Measurements from ENCODE around the gene TP53RK.

DNA sequence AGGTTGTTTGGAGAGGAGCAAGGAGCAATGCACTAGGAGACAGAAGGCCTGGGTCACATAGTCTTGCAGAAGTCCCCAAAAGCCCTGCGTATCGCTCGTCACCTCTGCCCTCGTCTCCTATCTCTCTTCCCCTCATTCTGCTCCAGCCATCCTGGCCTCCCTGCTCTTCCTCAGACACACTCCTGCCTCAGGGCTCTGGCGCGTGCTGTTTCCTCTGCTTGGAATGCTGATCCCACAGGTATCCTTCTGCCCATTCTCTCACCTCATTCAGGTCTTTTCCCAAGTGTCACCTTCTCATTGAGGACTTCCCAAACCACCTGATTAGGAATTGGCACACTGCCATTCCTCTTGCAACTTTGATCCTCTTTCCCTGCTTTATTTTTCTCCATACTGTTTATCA is 11.2 kb upstream of the TP53RK start:
- no peak for TF ChIP-seq POLR2A (IDR thresholded peaks at IDR 0.05)
- TF ChIP-seq, protein P1, sequence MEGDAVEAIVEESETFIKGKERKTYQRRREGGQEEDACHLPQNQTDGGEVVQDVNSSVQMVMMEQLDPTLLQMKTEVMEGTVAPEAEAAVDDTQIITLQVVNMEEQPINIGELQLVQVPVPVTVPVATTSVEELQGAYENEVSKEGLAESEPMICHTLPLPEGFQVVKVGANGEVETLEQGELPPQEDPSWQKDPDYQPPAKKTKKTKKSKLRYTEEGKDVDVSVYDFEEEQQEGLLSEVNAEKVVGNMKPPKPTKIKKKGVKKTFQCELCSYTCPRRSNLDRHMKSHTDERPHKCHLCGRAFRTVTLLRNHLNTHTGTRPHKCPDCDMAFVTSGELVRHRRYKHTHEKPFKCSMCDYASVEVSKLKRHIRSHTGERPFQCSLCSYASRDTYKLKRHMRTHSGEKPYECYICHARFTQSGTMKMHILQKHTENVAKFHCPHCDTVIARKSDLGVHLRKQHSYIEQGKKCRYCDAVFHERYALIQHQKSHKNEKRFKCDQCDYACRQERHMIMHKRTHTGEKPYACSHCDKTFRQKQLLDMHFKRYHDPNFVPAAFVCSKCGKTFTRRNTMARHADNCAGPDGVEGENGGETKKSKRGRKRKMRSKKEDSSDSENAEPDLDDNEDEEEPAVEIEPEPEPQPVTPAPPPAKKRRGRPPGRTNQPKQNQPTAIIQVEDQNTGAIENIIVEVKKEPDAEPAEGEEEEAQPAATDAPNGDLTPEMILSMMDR (IDR thresholded peaks at IDR 0.05): no peak
